Kasumi-1 (cell line): ENCODE measurements around the gene PTOV1.
"Not testable (repeated sequence)": the region's sequence is repeated elsewhere in the genome, so short reads cannot be mapped to it uniquely, and the experiment has no call there.

Experiments
- DNase-seq, 2 experiments: peaks; one replicate each; lab custom pipeline; 2025; lab: John Stamatoyannopoulos, UW

Gene PTOV1

DNA sequence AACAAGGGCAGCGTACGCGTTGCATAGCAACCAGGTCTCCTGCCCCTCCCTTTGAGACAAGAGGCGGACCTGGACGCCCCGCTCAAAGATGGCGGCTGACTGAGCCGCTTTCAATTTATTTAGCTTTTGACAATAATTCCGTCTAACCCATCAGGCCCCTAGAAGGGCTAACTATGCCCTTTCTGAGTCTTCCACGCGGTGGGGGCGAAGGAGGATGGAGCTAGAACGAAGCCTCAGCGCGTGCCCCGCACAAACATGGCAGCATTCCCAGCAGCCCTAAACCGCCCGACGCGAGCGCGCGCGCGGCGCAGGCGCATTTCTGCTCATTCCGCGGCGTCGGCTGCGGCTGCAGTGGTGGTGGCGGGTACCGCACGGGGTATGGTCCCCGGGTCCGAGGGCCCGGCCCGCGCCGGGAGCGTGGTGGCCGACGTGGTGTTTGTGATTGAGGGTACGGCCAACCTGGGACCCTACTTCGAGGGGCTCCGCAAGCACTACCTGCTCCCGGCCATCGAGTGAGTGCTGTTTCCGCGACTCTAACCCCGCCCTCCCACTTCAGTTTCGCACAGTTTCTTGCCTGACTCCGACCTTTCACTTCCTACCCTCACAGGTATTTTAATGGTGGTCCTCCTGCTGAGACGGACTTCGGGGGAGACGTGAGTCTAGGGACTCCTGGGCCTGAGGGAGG is 32.9 kb upstream of the PTOV1 start, which contains the start of gene MED25:
Gene MED25 (plus strand): TSS at position 326 of the 685 bp plus-strand sequence. CDS start 53 bp downstream, at position 379.
- DNase-seq = peak; percentile 75 to 76

DNA sequence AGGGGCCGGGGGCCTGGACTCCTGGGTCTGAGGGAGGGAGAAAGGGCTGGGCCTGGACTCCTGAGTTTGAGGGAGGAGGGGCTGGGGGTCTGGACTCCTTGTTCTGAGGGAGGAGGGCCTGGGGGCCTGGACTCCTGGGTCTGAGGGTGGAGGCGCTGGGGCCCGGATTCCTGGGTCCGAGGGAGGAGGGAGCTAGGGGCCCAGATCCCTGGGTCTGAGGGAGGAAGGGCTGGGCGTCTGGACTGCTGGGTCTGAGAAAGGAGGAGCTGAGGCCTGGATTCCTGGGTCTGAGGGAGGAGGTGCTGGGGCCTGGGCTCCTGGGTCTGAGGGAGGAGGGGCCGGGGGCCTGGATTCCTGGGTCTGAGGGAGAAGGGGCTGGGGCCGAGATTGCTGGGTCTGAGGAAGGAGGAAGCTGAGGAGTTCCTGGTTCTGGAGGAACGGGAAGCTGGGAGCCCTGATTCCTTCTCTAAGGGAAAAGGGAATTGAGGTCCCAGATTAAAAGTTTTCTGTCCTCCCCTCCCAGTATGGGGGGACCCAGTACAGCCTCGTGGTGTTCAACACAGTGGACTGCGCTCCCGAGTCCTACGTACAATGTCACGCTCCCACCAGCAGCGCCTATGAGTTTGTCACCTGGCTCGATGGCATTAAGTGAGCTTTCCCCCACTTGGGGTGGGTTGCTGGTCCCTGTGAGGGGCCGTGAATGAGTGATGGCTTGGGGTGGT is 32.1 kb upstream of the PTOV1 start:
- no peak for DNase-seq

DNA sequence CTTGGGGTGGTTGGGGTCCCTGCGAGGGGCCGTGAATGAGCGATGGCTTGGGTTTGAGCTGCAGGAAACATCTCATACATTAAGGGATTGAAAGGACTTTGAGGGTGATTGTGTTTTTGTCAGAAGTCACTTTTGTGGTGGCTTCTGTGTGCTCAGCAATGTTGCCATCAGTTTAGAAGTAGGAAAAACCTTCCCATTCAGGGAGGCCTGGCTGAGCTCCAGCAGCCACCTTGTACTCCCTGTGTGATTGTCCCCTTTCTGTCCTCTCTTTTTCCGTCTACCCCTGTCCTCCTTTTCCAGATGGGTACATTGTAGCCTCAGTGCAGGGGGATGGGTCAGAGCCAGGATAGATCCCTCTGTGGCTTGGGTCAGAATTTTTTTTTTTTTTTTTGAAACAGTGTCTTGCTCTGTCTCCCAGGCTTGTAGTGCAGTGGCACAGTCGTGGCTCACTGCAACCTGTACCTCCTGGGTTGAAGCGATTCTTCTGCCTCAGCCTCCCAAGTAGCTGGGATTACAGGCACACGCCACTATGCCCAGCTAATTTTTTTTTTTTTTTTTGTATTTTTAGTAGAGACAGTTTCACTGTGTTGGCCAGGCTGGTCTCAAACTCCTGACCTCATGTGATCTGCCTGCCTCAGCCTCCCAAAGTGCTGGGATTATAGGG is 31.4 kb upstream of the PTOV1 start:
- not testable (repeated sequence) for DNase-seq

DNA sequence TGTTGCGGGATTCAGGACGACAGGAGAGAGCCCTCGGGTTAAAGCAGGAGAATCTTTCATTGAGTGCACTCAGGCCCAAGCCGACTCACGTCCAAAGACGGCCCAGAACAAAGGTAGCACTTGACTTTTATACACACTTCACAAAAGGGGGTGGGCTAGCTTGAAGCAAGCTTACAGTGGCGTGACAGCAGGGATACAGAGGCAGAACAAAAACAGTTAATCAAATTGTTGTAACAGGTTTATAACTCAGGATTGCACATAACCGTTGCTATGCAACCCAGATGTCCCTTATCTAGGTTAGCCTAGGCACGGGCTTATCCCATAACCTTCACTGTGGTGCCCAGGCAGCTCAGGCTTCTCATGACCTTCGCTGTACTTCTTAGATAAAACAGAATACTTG is 30.8 kb upstream of the PTOV1 start:
- no peak for DNase-seq

DNA sequence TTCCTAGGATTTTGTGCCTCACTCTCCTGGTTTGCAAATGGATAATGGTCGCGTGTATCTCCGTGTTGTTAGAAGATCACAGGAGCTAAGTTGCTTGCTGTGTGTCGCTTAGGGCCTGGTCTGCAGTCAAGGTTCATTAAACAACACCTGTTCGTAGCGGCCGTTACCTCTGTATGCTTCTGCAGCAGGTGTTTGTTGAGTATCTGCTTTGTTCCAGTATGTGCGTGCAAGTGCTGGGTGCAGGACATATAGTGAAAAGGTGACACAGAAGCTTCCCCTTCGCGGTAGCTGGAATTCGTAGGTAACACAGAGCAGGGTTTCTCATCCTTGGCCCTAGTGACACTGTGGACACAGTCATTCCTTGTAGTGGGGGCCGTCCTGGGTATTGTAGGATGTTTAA is 27.5 kb upstream of the PTOV1 start:
- no peak for DNase-seq

DNA sequence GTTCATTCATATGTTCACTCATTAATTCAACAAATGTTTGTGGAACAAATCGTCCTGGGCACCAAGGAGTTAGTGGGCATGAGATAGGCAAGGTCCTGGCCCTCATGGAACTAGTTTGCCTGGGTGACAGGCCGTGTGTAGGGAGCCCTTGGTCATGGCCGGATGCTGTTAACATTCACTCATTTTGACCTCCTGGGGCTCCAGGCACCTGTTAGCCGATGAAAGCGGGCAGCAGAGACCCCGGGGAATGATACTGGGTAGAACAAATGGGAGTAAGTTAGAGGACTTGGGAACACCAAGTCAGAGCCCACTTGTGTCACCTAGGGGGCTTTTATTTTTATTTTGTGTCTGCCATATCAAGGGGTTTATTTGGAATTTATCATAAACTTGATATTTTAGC is 26.3 kb upstream of the PTOV1 start:
- DNase-seq = no peak

DNA sequence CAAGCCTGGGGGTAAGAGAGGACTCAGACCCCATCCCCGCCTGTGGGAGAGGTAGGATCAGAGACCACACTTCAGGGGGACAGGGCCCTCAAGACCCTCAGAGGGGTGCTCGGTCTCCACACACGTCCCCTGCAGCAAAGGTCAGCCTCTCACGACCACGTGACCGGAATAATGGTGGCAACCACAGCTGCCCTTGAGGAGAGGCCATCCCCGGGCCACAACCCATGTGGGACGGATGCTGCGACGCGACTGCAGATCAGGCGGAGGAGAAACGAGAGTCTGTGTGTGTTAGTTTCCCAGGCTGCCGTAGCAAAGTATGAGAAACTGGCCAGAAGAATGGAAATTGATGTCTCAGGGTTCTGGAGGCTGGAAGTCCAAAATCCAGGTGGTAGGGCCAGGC is 23.9 kb upstream of the PTOV1 start:
- no peak for DNase-seq

DNA sequence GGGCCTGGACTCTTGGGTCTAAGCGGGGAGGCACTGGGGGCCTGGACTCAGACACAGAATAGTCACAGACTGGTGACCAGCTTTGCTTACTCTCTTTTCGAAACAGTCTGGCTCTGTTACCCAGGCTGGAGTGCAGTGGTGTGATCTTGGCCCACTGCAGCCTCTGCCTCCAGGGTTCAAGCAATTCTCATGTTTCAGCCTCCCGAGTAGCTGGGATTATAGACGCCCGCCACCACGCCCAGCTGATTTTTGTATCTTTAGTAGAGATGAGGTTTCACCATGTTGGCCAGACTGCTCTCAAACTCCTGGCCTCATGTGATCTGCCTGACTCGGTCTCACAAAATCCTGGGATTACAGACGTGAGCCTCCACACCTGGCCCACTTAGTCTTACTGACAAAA is 21.8 kb upstream of the PTOV1 start:
- no peak for DNase-seq

DNA sequence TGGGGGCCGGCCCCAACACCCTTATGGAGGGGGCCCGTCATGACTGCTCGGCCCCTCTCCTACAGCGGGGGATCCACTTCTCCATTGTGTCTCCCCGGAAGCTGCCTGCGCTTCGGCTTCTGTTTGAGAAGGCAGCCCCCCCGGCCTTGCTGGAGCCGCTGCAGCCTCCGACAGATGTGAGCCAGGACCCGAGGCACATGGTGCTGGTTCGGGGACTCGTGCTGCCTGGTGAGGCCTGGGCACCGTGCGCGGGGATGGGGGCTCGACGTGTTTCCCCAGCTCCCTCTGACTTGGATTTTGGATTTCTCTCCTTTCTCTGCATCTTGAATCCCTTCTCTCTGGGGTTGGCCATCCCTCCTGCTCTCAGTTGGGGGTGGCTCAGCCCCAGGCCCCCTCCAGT is 21.2 kb upstream of the PTOV1 start:
- DNase-seq = no peak

DNA sequence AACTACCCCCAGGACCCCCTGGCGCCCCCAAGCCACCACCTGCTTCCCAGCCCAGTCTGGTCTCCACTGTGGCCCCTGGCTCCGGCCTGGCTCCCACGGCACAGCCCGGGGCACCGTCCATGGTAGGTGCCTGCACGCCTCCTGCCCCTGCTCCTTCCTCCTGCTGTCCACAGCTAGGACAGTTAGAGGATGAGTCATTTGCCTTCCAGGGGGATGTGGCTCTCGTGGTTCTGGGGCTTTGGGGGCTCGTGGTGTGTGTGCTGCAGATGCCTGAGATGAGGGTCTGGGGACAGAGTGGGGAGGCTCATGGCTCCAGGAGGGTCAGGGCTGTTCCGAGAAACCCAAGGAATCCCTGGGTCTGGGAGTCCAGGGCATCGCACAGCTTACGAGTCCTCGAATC is 20.2 kb upstream of the PTOV1 start:
- DNase-seq = no peak

DNA sequence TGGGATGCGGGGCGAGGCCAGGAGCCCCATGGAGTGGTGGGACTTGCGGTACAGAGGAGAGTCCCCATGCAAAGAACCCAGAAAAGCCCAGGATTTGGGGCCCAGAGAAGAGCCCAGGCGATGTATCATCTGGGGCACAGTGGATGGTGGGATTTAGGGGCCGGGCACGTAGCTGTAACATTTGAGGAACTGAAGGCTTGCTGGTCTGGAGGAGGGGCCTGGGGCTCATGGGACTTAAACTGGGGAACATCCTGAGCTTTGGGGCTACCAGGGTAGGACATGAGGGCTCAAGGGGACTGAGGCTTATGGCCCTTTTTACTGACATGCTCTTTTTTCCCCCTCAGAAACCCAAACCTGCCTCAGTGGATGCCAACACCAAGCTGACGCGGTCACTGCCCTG is 19.4 kb upstream of the PTOV1 start:
- DNase-seq = peak; percentile 17 to 36

DNA sequence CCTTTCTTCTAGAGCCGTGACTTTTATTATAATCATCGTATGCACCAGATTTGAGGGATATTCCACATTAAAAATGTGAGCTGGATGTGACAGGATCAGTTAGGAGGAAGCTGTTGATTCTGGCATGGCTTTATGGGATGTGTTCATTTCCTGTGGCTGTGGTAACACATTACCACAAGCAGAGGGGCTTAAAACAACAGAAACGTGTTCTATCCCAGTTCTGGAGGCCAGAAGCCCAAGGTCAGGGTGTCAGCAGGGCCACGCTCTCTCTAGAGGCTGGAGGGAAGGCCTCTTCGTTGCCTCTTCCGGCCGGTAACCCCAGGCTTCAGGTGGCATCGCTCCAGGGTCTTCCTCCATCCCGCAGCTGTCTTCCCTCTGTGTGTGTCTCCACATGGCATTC is 18.4 kb upstream of the PTOV1 start:
- DNase-seq = peak; percentile 79 to 80

DNA sequence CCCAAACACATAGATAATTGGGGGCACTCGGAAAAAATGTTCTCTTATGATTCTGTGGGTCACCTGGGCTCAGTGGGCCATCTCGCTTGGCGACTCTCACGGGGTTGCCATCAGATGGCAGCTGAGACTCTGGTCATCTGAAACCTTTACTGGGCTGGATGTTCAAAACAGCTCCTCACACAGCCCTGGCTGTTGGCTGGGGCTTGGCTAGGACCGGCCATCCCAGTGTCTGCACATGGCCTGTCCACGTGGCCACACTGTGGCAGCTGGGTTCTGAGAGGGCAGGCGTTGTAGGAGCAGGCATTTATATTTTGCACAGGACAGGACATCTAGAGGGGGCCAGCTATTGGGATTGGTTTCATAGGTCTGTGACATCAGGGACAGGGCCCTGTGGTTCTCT is 17.4 kb upstream of the PTOV1 start:
- DNase-seq = no peak

DNA sequence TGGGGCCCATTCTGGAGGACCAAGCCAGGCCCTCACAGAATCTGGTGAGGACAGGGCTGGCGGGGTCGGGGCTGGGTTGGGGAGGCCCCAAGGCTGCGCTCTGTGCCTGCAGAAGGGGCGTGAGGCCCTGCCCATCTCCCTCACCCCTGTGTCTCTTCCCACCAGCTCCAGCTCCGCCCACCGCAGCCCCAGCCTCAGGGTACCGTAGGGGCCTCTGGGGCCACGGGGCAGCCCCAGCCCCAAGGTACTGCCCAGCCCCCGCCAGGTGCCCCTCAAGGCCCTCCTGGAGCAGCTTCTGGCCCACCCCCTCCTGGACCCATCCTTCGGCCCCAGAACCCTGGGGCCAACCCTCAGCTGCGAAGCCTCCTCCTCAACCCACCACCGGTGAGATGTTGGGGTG is 15.4 kb upstream of the PTOV1 start:
- no peak for DNase-seq

DNA sequence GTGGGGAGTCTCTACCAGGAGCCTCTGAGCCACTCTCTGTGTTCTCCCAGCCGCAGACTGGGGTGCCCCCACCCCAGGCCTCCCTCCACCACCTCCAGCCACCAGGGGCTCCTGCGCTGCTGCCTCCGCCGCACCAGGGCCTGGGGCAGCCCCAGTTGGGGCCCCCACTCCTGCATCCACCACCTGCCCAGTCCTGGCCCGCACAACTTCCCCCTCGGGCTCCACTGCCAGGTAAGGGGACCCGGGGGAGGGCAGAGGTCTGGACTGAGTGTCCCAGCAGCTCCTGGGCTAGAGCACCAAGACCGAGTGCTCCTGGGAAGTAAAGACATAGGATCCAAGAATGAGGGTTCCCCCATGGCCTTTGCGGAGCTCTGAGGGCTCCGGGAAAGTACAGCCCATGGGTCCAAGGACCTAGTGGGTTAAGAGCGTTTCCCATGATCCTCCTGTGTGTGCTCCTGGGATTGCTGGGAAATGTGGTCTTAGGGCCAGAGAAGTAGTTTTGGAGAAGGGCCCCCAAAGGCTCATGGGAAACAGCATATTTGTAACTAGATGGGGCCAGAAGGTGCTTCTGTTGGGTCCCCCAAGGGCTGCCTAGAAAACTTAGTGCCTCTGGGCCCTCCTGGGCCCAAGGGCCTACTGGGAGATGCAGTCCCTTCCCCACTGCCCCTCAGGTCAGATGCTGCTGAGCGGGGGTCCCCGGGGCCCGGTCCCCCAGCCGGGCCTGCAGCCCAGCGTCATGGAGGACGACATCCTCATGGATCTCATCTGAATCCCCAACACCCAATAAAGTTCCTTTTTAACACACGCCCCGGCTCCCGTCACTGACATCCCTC is 14.6 kb upstream of the PTOV1 start:
- DNase-seq = no peak

DNA sequence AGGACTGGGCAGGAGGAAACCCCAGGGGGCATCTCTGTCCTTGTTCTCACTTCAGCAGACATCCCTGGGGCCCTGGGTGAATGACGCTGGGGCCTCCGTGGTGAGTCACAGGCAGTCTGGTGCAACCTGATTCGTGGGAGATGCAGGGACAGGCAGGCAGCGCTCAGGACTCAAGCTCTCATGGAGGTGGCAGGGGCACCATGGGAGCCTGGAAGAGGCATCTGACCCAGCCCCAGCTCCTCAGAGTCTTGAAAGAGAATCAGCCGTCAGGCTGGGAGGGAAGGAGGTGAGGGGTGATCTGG is 14.0 kb upstream of the PTOV1 start:
- no peak for DNase-seq

DNA sequence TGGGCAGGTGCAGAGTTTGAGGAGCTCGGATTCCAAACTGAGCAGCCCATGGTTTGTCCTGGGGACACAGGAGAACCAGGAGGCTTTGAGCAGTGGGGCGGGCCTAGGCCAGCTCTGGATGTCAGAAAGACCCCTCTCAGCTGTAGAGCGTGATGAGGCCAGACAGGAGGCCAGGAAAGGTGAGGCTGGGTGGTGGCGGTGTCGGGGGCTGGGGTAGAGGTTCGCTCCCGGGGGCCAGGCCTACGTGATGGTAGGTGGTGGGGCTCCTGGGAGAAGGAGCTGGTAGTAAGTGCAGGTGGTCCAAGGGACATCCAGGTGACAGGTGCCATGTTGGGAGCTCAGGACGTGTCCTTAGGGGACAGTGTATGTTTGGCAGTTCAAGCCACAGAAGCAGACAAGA is 13.5 kb upstream of the PTOV1 start:
- DNase-seq = no peak

DNA sequence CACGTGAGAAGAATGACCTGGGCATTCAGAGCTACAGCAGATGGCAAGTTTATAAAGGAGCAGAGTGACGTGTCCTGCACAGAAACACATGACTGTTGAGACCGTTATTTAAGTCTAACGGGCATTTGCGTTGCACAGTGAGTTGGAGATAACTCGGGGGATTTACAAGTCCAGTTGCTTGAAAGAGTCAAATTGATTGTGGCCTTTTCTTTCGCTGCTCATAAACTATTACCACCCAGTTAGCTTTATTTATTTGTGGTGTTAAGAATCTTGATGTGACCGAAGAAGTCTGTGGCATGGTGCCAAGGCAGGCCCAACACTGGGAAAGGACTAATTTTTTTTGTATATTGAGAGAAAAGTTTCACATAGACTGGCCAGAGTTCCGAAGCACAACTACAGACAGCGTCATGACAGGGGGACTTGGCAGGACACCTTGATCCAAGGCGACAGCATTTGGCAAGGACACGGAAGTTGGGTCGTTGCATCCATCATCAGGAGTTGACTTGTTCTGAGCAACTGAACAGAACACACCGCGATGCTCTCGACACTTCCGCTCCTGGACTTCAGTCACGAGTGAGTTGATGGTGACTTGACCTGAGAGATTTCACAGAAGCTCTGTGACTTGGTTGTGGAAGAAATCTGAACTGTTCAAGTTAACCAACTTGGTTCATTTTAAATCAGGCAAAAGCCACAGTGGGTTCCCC is 11.9 kb upstream of the PTOV1 start:
- DNase-seq = no peak

DNA sequence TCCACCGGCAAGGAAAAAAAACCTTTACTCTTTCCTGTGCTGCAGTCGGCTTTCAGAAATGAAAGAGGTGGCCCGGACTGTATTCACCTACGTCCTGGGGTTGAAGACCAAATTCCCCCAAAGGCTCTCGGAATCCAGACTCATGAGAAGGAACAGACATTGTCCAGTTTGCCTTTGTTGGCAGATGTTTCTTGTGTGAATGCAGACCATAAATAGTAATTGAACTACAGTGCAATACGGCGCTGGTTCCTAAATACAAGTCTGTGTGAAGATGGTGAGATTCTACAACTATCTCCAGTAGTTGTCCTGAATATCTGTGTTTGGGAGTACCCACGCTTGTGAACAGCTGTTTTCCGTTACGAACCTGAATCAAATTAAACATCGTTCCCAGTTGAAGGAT is 11.2 kb upstream of the PTOV1 start:
- no peak for DNase-seq

DNA sequence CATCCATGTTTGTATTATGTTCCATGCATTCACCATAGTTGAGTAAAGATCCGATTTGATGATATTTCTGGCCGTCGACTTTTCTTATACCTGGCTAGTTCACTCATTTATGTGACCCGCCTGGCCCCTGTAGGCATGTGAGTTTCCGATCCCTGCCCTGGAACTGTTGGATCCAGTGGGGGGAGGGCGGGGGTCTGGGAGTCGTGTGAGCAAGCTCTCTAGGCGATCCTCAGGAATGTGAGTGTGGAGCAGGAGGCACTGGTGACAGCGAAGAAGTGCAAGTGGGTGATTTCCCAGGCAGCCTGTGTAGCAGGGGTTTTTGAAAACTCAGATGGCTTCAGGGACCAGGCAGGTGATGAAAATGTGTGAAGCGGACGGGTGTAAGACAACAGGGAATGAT is 10.6 kb upstream of the PTOV1 start:
- DNase-seq = no peak

DNA sequence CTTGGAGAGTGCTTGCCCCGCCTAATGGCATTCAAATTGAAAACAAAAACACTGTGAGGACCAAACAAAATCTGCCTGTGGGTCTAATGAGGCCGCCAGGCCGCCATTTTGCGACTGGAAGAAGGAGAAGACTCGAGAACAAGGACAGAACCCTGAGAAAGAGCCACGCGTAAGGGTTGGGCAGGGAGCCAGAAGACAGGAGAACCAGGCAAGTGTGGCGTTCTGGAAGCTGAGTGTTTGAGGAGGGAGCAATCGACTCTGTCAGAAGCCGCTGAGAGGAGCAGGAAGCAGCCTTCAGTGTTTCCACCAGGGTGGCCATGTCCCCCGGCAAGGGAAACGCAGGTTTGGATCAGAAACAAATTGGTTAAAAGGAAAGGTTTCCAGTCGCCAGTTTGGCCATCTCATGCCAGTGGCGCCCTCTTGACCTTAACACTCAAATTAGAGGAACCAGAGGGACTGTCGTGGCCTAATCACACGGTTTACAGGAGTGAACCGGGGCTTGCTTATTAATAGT is 10.2 kb upstream of the PTOV1 start:
- no peak for DNase-seq

DNA sequence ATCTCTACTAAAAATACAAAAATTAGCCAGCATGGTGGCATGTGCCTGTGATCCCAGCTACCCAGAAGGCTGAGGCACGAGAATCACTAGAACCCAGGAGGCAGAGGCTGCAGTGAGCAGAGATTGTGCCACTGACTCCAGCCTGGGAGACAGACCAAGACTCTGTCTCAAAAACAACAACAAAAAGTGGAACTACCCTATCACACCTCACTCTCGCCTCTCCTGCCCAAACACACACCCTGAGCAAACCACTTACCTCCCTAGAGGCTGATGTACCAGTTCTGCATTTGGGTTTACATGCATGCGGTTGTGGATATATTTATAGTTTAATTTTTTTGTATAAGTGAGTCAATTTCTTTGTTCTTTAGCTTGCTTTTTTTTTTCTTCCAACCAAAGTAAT is 7.7 kb upstream of the PTOV1 start:
- DNase-seq = no peak
